Endothelial cell (in vitro differentiated cells): Measurements from ENCODE around the gene ECM1. TPM values are rescaled to one million over a fixed set of nuclear protein-coding genes. Genes with fewer than 3 reads are reported as not detected.
A peak's percentile ranks its signal among the peaks of the same experiment; 100 is the strongest.

Experiments used
- DNase-seq: peaks from one replicate; pipeline ENCODE4 v3.0.0; 2021; ENCODE audit warnings: low spot score
- H3K27ac Mint-ChIP-seq: one replicate; pipeline ENCODE4 v1.8.0; 2021; ENCODE audit warnings: mixed read lengths, inconsistent platforms; ENCODE audit not compliant: unreplicated experiment
- H3K27me3 Mint-ChIP-seq: one replicate; pipeline ENCODE4 v1.8.0; 2021; ENCODE audit warnings: mild to moderate bottlenecking, moderate library complexity, mixed read lengths, inconsistent platforms; ENCODE audit not compliant: unreplicated experiment
- H3K36me3 Mint-ChIP-seq: one replicate; pipeline ENCODE4 v1.8.0; 2021; ENCODE audit warnings: mild to moderate bottlenecking, low read depth, mixed read lengths, inconsistent platforms; ENCODE audit not compliant: unreplicated experiment
- H3K4me1 Mint-ChIP-seq: one replicate; pipeline ENCODE4 v1.8.0; 2021; ENCODE audit warnings: mild to moderate bottlenecking, mixed read lengths, inconsistent platforms; ENCODE audit not compliant: unreplicated experiment
- H3K4me3 Mint-ChIP-seq: one replicate; pipeline ENCODE4 v1.8.0; 2021; ENCODE audit warnings: mild to moderate bottlenecking, mixed read lengths, inconsistent platforms; ENCODE audit not compliant: unreplicated experiment
- H3K9me3 Mint-ChIP-seq: one replicate; pipeline ENCODE4 v1.8.0; 2021; ENCODE audit warnings: mixed read lengths, inconsistent platforms; ENCODE audit not compliant: unreplicated experiment
- CTCF ChIP-seq: fragments of 200-600 bp; sonication (generic); IDR thresholded peaks from one replicate; pipeline ENCODE4 v1.5.0; 2021; ENCODE audit warnings: antibody characterized with exemption; ENCODE audit not compliant: unreplicated experiment
- total RNA-seq: library from RNA; stranded (reverse); fragmentation: NEBNext Ultra II Directional; extraction: Animal tissue kit (Norgen Biotek cat#: 25700); gene quantifications from one replicate; pipeline ENCODE4 v1.2.1, GENCODE V29; 2021; ENCODE audit not compliant: unreplicated experiment

The ECM1 gene
- total RNA-seq, 1 donor from 2014 or later = 637 TPM

DNA sequence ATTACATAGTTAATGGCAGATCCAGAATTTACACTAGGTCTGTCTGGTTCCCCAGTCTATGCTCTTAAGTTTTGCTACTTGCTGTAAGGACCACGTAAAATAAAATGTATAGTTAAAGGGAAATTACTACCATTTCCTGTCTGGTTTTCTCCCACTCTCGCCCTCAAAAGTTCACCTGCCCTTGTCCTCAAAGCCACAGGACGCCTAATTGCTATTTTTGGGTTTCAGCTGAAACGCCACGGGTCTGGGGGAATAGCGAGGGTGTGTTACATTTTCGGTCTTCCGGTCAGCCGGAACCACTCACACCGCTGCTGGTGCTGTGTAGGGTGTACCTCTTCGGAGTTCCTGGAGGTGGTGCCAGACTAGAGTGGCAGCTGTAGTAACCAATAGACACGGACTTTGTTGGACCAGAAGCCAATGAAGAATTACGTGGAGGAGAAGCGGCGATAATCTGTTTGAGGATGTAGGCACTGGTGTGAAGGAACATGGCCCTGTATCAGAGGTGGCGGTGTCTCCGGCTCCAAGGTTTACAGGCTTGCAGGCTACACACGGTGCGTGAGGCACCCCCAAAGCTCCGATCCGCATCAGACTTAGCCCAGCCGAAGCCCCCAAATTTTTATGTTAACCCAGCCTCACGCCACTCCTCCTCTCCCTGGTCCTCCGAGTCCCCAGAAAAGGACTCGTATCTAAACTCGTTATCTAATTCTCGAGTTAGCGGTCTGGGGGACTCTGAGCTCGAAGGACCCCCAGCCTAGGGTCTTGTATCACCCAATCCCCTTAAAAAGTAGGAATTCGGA, 20.7 kb upstream of the ECM1 start, which contains the start of gene TARS2:
TARS2 (plus strand) TSS at position 454 of the 797 bp plus-strand sequence; CDS start at position 486, 32 bp downstream.
- TF ChIP-seq CTCF = peak; percentile 37
- Mint-ChIP-seq H3K4me3 (peak within 1 kb of the TSS; percentile 95), H3K9me3 (no peaks in the 10 kb centered on the region), H3K36me3 (peaks cover 14% of the 10 kb centered on the region), H3K27me3 (no peaks in the 10 kb centered on the region), H3K27ac (peak within 1 kb of the TSS; percentile 79), H3K4me1 (peaks cover 11% of the 10 kb centered on the region)
- DNase-seq = peak; percentile 92

- peak overlapping the region; percentile 95 for H3K4me3 Mint-ChIP-seq
- H3K27me3 Mint-ChIP-seq = no peaks in the 10 kb centered on the region
- H3K4me1 Mint-ChIP-seq = peaks cover 11% of the 10 kb centered on the region
- no peak overlapping the region for H3K27ac Mint-ChIP-seq
- no peak for DNase-seq
- no peak for TF ChIP-seq CTCF
- peaks cover 14% of the 10 kb centered on the region for H3K36me3 Mint-ChIP-seq
- H3K9me3 Mint-ChIP-seq = no peaks in the 10 kb centered on the region
These were observed 20.2 kb upstream of the ECM1 start for GRCh38 chr1:150487763-150488115.

DNA sequence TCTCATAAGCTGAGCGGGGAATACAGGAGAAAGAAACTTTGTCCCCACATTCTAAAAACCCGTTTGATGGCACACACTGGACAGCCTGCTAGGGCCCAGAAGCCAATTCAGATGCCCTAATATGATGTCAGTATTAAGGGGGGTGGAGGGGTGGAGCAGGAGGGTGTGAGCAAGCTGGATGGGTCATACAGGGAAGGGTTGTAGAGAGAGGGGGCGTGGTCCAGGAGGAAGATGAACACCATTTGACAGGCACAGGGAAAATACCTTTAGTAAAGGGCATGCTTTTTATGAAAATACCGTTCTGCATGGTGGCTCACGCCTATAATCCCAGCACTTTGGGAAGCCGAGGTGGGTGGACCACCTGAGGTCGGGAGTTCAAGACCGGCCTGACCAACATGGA, 14.7 kb upstream of the ECM1 start:
- Mint-ChIP-seq H3K36me3 (peaks cover 28% of the 10 kb centered on the region), H3K4me3 (no peak overlapping the region)
- TF ChIP-seq CTCF = no peak

DNA sequence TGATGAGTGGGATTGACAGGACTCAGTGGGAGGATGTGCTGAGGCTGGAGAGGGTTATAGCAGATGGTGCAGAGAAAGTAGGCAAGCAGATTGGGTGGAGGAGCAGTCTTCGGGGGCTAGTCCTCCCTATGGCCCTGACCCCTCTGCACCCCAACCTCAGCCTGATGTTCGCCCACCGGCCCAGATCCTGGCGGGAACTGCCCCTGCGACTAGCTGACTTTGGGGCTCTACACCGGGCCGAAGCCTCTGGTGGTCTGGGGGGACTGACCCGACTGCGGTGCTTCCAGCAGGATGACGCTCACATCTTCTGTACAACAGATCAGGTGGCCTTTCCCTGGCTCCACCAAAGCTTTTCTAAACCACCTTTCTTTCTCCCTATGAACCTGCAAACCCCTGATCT, 9.6 kb upstream of the ECM1 start:
- peaks cover 5% of the 10 kb centered on the region for H3K27me3 Mint-ChIP-seq
- no peak overlapping the region for H3K4me3 Mint-ChIP-seq
- no peak for TF ChIP-seq CTCF
- no peaks in the 10 kb centered on the region for H3K9me3 Mint-ChIP-seq
- peak overlapping the region; percentile 92 for H3K27ac Mint-ChIP-seq
- DNase-seq = no peak
- H3K36me3 Mint-ChIP-seq = peaks cover 31% of the 10 kb centered on the region
- H3K4me1 Mint-ChIP-seq = peaks cover 19% of the 10 kb centered on the region

More for the DNA sequence above, 14.7 kb upstream of the ECM1 start:
- no peak for DNase-seq
- H3K27ac Mint-ChIP-seq = no peak overlapping the region
- H3K4me1 Mint-ChIP-seq = peaks cover 4% of the 10 kb centered on the region
- no peaks in the 10 kb centered on the region for H3K9me3 Mint-ChIP-seq
- no peaks in the 10 kb centered on the region for H3K27me3 Mint-ChIP-seq

DNA sequence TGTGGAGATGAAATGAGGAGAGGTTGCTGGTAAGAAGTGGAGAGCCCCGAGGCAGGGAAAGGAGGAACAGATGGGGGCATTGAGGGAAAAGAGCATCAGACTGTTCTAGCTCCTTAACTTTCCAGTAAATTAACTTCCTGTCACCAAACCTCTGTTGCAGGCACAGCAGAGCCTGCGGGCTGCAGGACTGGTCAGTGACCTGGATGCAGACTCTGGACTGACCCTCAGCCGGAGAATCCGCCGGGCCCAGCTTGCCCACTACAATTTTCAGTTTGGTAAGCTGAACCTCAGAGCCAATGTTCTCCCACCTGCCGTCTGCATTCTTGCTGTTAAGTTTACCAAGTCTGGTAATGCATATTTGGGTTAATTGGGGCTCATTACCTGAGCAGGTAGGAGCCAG, 2.5 kb upstream of the ECM1 start:
- no peak for DNase-seq
- H3K4me1 Mint-ChIP-seq = peaks cover 61% of the 10 kb centered on the region
- no peaks in the 10 kb centered on the region for H3K9me3 Mint-ChIP-seq
- H3K36me3 Mint-ChIP-seq = peaks cover 28% of the 10 kb centered on the region
- peak overlapping the region; percentile 21 for H3K4me3 Mint-ChIP-seq
- H3K27me3 Mint-ChIP-seq = peaks cover 7% of the 10 kb centered on the region
- H3K27ac Mint-ChIP-seq = no peak overlapping the region
- no peak for TF ChIP-seq CTCF
